B cell (primary cell): Measurements from ENCODE around the gene CCDC83. TPM values are rescaled to one million over a fixed set of nuclear protein-coding genes. Genes with fewer than 3 reads are reported as not detected.

ENCODE experiments used
- ATAC-seq: fragments of 200-7000 bp; cut with Tn5 transposase; one replicate; pipeline ENCODE4 v1.10.0; 2021; ENCODE audit warnings: low read depth, mild to moderate bottlenecking, moderate number of reproducible peaks, moderate library complexity
- CTCF ChIA-PET: fragments of 350-600 bp; sonication (Branson Sonifier 250); formaldehyde crosslinking; loops from one replicate; lab custom pipeline; 2021; ENCODE audit warnings: antibody characterized with exemption, inconsistent platforms; lab: Charles Lee
- POLR2A ChIA-PET: fragments of 350-600 bp; sonication (Branson Sonifier 250); formaldehyde crosslinking; loops from one replicate; lab custom pipeline; 2021; ENCODE audit warnings: antibody characterized with exemption; lab: Charles Lee
- DNase-seq: peaks from one replicate; pipeline ENCODE4 v3.0.0; 2013
- H2AFZ ChIP-seq: 2 replicates; pipeline ENCODE4 v1.6.1; 2012; ENCODE audit warnings: mild to moderate bottlenecking, low read depth, low read length; ENCODE audit not compliant: insufficient read depth, poor library complexity, severe bottlenecking
- H3K27ac ChIP-seq, 2 donors: 1 replicate in 1 of 2; 2 replicates in 1 of 2; pipeline ENCODE4 v1.5.1; 2012 to 2013; ENCODE audit warnings: low read length in 2 of 2, mild to moderate bottlenecking in 2 of 2, moderate library complexity in 1 of 2
- H3K27me3 ChIP-seq, 4 experiments: fragments of 200-600 bp in 1 of 4; sonication (generic) in 1 of 4; replicated peaks in 1 of 4; 1 replicate in 2 of 4; 2 replicates in 2 of 4; pipeline versions ENCODE4 v1.6.1 to v1.7.0; 2013 to 2016; ENCODE audit warnings: low read length in 3 of 4, mild to moderate bottlenecking in 2 of 4, mixed read lengths in 1 of 4, moderate library complexity in 1 of 4; ENCODE audit not compliant: insufficient read depth in 4 of 4, control insufficient read depth in 3 of 4; ENCODE audit errors: control extremely low read depth in 1 of 4
- H3K36me3 ChIP-seq, 2 experiments: replicated peaks in 1 of 2; 1 replicate in 1 of 2; 2 replicates in 1 of 2; pipeline versions ENCODE4 v1.6.1 to v1.7.1; 2013; ENCODE audit warnings: low read length in 1 of 2; ENCODE audit not compliant: insufficient read depth in 2 of 2, control insufficient read depth in 1 of 2; ENCODE audit errors: control extremely low read depth in 1 of 2, extremely low read depth in 1 of 2
- H3K4me1 ChIP-seq, 2 donors: fragments of 200-600 bp in 1 of 2; sonication (generic) in 1 of 2; 1 replicate in 1 of 2; 2 replicates in 1 of 2; pipeline versions ENCODE4 v1.5.1 to v1.6.1; 2013 to 2017; ENCODE audit warnings: low read length in 2 of 2; ENCODE audit not compliant: control insufficient read depth in 2 of 2, insufficient read depth in 2 of 2
- H3K4me2 ChIP-seq: replicated peaks from 2 replicates; pipeline ENCODE3; 2012; ENCODE audit warnings: mild to moderate bottlenecking, low read depth, low read length; ENCODE audit not compliant: poor library complexity, severe bottlenecking
- H3K4me3 ChIP-seq, 5 experiments: fragments of 200-600 bp in 1 of 5; sonication (generic) in 1 of 5; 1 replicate in 3 of 5; 2 replicates in 2 of 5; pipeline versions ENCODE4 v1.5.1 to v1.7.0; 2011 to 2016; ENCODE audit warnings: low read length in 4 of 5, mild to moderate bottlenecking in 4 of 5, low read depth in 2 of 5, control low read depth in 1 of 5, moderate library complexity in 1 of 5; ENCODE audit not compliant: insufficient read depth in 1 of 5; ENCODE audit errors: control extremely low read depth in 1 of 5, extremely low read depth in 1 of 5
- H3K79me2 ChIP-seq: fragments of 200-600 bp; sonication (generic); one replicate; pipeline ENCODE4 v1.6.0; 2016; ENCODE audit warnings: low read length; ENCODE audit not compliant: control insufficient read depth, insufficient read depth
- H3K9ac ChIP-seq: fragments of 200-600 bp; sonication (generic); 2 replicates; pipeline ENCODE4 v1.6.1; 2017; ENCODE audit warnings: mild to moderate bottlenecking, low read length, moderate library complexity
- H3K9me3 ChIP-seq, 3 donors: one replicate each; pipeline versions ENCODE4 v1.6.1 to v1.7.1; 2013; ENCODE audit warnings: low read length in 2 of 3; ENCODE audit not compliant: control insufficient read depth in 2 of 3, insufficient read depth in 1 of 3; ENCODE audit errors: control extremely low read depth in 1 of 3
- H4K20me1 ChIP-seq: 2 replicates; pipeline ENCODE4 v1.6.0; 2012; ENCODE audit warnings: mild to moderate bottlenecking, low read length; ENCODE audit not compliant: insufficient read depth, control insufficient read depth, poor library complexity, severe bottlenecking
- H3K27ac Mint-ChIP-seq: one replicate; pipeline ENCODE4 v1.8.0; 2021; ENCODE audit warnings: mixed read lengths
- H3K27me3 Mint-ChIP-seq: one replicate; pipeline ENCODE4 v1.8.0; 2021; ENCODE audit warnings: mixed read lengths
- H3K4me1 Mint-ChIP-seq: one replicate; pipeline ENCODE4 v1.8.0; 2021; ENCODE audit warnings: mixed read lengths
- H3K4me3 Mint-ChIP-seq: one replicate; pipeline ENCODE4 v1.8.0; 2021; ENCODE audit warnings: mixed read lengths
- H3K9me3 Mint-ChIP-seq: one replicate; pipeline ENCODE4 v1.8.0; 2022; ENCODE audit warnings: mixed read lengths; ENCODE audit not compliant: insufficient read depth
- EZH2 ChIP-seq: IDR thresholded peaks from 2 replicates; pipeline ENCODE4 v1.6.1; 2012; ENCODE audit warnings: borderline replicate concordance, low read depth, mild to moderate bottlenecking, moderate library complexity, low read length; ENCODE audit not compliant: insufficient read depth, poor library complexity, severe bottlenecking
- WGBS: methylation state at CpG from one replicate; pipeline ENCODE4 v1.1.5; 2013; ENCODE audit warnings: missing lambda C conversion rate; ENCODE audit not compliant: insufficient coverage; 5-methylcytosine and 5-hydroxymethylcytosine counted together
- intact Hi-C: fragments of 100-400 bp; cut with micrococcal nuclease; formaldehyde crosslinking; loops from one replicate; pipeline ENCODE4 v1.10.0; 2022
- polyA plus RNA-seq: library from polyadenylated mRNA; depleted of rRNA; stranded (reverse); fragments of >200 nt; gene quantifications from 2 replicates; pipeline ENCODE4 v1.2.3, GENCODE V29; 2012
- total RNA-seq, 2 donors: library from RNA; stranded (reverse); fragments of 120-200 nt in 1 of 2; gene quantifications; 1 replicate in 1 of 2; 2 replicates in 1 of 2; pipeline versions ENCODE4 v1.2.3 to v1.2.4, GENCODE V29; 2013 to 2022
- TF ChIP-seq, protein P1 (sequence below): fragments of 200-600 bp; IDR thresholded peaks from one replicate; pipeline ENCODE4 v1.8.0; 2022; ENCODE audit warnings: antibody characterized with exemption, mild to moderate bottlenecking

CCDC83 gene
- total and polyA plus RNA-seq, 2 donors (not counting 1 experiment from before 2014, with no cell fraction given), result not detected

DNA sequence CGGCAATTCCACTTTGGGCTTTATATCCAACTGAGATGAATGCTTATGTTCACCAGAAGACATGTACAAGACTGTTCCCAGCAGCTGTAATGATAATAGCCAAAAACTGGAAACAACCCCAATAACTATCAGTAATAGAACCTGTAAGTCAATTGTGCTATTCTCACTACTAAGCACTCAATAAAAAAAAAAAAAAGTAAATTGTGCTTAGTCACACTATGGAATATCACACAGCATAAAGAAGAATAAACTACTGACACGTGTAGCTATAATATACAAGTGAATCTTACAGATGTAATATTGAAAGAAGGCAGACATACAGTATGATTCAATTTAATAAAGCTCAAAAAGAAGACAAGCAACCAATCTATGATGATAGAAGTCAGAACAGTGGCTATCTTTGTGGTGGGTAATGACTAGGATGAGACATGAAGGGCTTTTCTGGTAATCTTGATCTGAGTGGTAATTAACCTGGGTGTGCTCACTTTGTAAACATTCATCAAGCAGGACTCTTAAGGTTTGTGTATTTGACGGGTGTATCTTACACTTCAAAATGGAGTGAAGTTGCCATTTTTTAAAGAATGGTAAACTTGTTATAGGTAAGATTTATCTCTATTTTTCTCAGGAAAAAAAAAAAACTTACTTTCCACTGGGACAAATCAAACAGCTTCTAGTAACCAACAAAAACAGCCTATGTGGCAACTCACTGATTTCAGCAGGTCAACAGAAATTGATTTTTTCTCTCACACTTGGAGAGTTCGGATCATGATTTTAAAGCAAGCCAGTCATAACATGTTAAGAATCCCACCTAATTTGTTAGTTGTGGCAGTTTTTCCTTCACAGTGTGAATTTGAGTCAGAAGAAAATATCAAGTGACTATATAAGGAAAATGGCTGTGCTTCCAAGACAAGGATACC, 84.2 kb downstream of the CCDC83 start:
- no peak overlapping the region for H3K4me3 Mint-ChIP-seq
- Histone ChIP-seq H3K4me2 (no peak overlapping the region), H3K4me3 (no peak overlapping the region), H4K20me1 (no peaks in the 10 kb centered on the region), H2AFZ (no peak overlapping the region), H3K27me3 (no peaks in the 10 kb centered on the region), H3K9me3 (peaks cover 0 to 21% (median 0%) of the 10 kb centered on the region in 3 donors), H3K27ac (no peak overlapping the region), H3K9ac (no peak overlapping the region), H3K36me3 (no peaks in the 10 kb centered on the region), H3K79me2 (no peaks in the 10 kb centered on the region), H3K4me1 (no peaks in the 10 kb centered on the region)
- H3K27ac Mint-ChIP-seq, result no peak overlapping the region
- no CpG with 5 or more reads among the region's 4 CpGs for WGBS
- H3K4me1 Mint-ChIP-seq, result no peaks in the 10 kb centered on the region
- no peak for DNase-seq
- ChIA-PET CTCF (no interaction called here), POLR2A (no interaction called here)
- H3K27me3 Mint-ChIP-seq, result no peaks in the 10 kb centered on the region
- H3K9me3 Mint-ChIP-seq, result no peaks in the 10 kb centered on the region
- intact Hi-C loops, result no loop called here
- no peak for ATAC-seq
- TF ChIP-seq, protein P1, sequence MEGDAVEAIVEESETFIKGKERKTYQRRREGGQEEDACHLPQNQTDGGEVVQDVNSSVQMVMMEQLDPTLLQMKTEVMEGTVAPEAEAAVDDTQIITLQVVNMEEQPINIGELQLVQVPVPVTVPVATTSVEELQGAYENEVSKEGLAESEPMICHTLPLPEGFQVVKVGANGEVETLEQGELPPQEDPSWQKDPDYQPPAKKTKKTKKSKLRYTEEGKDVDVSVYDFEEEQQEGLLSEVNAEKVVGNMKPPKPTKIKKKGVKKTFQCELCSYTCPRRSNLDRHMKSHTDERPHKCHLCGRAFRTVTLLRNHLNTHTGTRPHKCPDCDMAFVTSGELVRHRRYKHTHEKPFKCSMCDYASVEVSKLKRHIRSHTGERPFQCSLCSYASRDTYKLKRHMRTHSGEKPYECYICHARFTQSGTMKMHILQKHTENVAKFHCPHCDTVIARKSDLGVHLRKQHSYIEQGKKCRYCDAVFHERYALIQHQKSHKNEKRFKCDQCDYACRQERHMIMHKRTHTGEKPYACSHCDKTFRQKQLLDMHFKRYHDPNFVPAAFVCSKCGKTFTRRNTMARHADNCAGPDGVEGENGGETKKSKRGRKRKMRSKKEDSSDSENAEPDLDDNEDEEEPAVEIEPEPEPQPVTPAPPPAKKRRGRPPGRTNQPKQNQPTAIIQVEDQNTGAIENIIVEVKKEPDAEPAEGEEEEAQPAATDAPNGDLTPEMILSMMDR, result no peak
- no peak for TF ChIP-seq EZH2

DNA sequence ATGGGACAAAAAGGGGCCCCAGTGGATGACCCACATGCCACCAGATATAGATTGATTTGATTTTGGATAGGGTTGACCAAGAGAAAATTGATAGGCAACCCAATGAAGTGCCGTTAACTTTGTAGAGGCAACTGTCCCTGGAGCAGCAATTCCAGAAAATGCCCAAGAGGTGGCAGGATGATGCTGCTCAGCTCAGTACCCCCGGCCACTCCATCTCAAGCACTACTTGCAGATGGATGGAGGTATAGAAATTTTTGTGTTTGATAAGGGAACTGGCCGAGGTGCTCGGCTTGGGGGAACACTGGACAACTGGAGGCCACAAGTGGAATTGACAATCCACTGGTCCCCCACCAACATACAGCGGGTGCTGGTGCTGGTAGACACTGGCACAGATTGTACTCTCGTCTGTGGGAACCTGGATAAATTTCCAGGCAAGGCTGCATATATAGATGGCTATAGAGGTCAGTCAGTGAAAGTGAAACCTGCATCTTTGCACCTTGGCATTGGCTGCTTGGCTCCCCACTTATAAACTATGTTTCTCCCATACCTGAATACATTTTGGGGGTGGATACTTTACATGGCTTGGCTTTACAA, 86.3 kb downstream of the CCDC83 start:
- no peak for DNase-seq
- CTCF ChIA-PET, result no interaction called here
- Mint-ChIP-seq H3K27me3 (no peaks in the 10 kb centered on the region), H3K4me1 (no peaks in the 10 kb centered on the region), H3K4me3 (no peak overlapping the region), H3K27ac (no peak overlapping the region), H3K9me3 (peaks cover 1% of the 10 kb centered on the region)
- Histone ChIP-seq H3K4me2 (no peak overlapping the region), H3K4me3 (no peak overlapping the region), H4K20me1 (no peaks in the 10 kb centered on the region), H3K9me3 (peaks cover 1 to 19% (median 8%) of the 10 kb centered on the region in 3 donors), H3K27ac (no peak overlapping the region), H3K4me1 (no peaks in the 10 kb centered on the region), H3K9ac (no peak overlapping the region), H3K27me3 (no peaks in the 10 kb centered on the region), H2AFZ (no peak overlapping the region), H3K79me2 (no peaks in the 10 kb centered on the region), H3K36me3 (no peaks in the 10 kb centered on the region)
- no peak for TF ChIP-seq EZH2
- TF ChIP-seq, protein P1, result no peak
- POLR2A ChIA-PET, result no interaction called here
- ATAC-seq, result no peak
- WGBS, result no CpG with 5 or more reads among the region's 6 CpGs
- intact Hi-C loops, result no loop called here
